GOT3 (cell line): ENCODE results near the gene FRMD4A.
"Not testable (repeated sequence)": the region's sequence is repeated elsewhere in the genome, so short reads cannot be mapped to it uniquely, and the experiment has no call there.

Source experiments
- DNase-seq: peaks from one replicate; lab custom pipeline; 2025; ENCODE audit warnings: mixed read lengths; lab: John Stamatoyannopoulos, UW

Gene FRMD4A

DNA sequence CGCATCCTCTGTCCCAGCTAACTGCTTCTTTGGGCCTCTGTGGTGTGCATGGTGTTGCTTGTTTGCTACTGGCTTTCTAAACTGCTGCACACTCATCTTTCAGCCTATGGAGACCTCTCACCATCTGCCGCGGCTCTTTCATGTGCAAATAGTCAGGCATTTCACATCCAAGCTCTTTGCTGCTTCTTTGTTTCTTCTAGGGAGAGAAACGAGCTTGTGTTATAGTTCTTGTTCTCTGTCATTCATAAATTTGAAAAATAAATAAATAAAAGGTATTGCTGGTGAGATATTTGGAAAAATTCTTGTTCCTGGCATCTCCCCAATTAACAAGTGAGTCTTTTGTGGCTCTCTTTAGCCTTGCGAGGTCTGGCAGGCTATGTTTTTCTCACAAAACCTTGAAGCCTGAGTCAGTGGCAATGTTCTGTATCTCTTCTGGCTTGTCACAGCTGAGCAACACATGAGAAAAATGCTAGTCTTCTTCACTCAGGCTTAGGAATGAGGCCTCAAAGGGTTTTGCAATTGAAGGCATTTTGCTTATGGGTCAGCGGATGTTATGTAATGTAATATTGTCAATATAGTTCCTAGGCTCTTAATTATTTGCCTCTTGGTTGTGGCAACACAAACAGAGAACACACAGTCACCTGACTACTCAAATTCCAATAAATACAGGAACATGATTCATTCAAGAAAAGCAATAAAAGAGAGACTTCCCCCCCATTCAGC, 274.0 kb downstream of the FRMD4A start:
- DNase-seq: no peak

DNA sequence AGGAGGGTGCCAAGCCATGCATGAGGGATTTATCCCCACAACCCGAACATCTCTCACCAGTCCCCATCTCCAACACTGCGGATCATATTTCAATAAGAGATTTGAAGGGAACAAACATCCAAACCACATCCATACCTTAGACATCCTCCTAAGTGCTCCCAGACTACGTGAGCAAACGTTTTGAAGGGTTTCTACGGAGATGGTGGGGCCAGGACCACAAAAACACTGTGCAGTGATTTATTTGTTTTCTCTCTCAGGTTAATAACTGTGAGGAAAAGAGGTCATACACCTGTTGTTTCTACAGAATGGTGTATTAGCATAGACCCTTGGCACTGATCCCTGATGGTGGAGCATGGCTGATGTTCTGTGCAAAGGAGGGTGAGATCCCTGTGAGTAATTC, 277.8 kb downstream of the FRMD4A start:
- DNase-seq: no peak

DNA sequence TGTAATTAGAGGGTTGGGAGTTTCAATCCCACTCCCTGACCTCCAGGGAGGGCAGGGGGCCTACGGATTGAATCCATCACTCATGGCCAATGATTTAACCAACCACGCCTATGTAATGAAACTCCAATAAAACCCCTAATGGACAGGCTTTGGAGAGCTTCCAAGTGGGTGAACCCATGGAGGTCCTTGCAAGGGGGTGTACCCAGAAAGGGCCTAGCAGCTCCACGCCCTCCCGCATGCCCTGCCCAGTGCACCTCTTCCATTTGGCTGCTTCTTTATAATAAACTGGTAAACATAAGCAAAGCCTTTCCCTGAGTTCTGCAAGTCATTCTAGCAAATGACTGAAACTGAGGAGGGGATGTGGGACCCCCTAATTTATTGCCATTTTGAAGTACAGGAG, 280.1 kb downstream of the FRMD4A start:
- no peak for DNase-seq

DNA sequence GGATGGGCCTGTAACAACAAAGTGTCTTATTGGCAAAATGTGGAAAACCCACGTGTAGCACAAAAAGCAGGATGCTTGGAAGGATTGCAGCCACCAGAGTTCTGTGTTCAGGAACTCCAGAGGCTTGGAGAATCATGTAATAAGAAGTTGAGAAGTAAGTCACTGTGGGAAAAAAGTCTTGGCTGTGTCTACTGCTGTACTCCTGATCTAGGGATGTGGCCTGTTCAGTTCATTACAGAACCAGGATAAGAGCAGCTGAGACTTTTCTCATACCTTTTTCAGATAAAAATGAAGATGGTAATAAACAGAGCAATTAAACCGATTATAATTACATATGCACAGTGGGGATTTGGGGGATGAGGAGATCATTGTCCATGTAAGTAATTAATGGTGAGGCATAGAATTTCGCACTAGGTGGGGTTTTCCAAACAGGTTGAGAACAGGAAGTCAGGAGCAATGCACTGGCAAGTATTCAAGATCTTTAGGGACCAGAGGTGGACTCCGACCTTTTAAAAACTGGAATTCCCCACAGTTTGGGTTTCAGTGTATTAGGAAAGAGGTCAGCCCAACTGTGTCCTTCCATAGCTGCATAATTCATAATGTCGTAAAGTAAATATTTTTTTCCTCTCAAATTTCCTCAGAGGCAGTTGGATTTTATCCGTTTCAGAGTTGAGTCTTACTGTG, 281.7 kb downstream of the FRMD4A start:
- DNase-seq: no peak

DNA sequence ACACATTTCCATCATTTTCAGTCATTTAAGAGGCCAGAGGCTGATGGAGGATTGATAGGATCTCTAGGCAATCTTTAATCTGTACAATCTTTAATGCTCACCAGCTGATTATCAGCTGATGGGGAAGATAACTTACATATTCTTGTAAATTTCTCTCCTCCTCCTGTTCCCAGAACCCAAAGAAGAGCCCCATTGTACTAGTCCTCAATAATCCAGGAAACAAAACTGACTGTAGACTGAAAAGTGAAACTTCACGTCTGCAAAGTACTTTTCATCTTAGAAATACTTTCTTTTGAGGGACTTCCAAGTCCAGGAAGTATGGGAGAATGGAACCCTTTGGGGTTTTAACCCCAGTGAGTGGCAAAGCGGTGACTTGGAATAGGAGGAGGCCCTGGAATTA, 283.3 kb downstream of the FRMD4A start:
- no peak for DNase-seq

DNA sequence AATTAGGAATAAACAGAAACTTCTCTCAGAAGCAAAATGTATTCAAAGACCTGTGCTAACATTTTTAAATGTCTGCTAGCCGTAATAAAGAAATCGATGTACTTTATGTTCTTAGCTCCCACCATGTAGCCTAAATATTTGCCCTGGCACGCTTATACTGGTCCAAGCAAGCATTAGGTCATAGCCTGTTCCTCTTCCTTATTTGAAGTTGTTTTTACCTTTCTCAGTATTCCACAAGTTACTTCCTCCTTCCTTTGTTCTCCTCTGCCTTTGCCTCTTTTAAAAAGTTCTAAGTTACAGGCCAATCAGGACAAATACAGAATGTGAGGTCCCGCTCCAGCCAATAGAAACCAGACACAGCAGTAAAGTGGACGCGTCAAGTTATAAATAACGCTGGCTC, 288.7 kb downstream of the FRMD4A start:
- DNase-seq: not testable (repeated sequence)

DNA sequence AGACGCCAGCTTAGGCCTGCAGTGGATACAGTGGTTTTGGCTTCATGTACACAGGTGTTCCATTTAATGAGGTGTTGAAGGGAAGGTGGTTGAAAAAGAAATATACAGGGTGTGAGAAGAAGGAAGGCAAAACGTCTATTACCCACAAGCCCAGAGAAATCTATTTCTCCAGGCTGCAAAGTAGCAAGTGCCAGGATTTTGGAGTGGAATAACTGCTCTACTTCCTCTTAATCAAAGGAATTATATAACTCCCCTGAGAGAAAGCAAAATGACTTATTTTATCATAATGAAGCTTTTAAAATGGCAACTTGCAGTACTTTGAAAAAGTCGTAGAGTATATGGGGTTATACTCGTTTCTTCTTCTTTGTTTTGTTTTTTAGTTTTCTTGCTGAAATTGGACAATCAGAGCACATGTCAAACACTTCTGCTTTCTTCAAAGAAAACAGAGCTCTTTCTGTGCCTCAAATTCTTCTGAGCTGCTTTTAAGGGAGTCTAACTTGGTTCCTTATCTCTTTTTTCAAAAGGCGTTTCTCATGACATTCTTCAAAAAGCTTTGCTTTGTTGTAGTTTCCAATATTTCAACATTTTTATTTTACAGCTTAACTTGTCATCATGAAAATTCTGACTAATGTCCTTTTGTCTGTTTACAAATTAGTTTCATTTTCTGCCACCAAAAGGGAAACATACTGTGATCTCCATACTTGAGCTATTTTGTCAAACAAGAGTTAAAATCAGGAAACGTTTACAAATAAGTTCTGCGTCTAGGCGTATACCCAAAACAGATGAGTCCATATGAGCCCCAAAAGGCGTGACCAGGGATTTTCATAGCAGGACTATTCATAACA, 289.7 kb downstream of the FRMD4A start:
- DNase-seq: no peak

DNA sequence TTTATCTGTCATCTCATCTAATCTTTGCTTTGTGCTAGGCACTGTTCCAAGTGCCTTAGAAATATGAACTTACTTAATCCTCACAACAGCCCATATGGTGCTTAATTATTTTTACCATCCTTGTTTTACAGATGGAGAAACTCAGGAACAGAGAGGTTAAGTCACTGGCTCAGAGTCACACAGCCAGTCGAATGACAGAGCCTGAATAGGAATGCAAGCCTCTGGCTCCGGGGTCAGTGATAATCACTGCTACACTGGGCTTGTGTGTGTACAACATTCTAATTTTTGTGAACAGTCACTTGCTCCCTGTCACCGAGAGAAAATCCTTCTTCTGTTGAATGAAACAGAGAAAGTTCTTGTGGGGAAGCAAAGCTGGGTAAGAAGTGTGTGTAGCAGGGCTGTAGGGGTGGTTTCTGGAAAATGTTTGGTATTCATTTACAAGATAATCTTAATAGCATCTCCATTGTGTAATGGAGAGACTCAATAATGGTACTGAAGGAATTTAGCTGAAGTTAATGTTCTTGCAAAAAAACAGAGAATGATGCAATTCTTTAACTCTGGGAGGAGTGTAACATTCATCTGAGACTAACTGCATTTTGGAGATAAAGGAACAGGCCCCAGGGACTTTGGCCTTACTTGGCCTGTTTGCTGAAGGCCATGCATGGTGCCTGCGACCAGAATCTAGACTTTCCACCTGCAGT, 290.6 kb downstream of the FRMD4A start:
- no peak for DNase-seq

DNA sequence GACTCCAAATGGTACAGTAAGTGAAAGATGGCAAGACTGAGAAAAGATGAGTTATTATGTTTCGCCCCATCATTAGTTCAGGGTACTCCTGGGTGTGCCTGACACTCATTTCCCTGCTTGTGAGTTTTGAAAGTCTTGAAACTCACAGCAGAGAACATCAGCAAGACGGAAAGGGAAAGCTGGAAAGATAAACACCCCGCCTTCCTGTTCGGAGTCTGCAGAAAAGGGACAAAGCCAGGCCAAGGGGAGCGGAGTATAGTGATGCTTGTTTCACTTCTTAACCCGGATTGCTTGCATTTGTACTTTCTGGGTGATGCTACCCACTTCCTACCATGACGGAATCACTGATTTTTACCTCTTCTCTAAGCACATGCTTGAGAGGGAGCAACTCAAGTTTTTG, 294.5 kb downstream of the FRMD4A start:
- no peak for DNase-seq

DNA sequence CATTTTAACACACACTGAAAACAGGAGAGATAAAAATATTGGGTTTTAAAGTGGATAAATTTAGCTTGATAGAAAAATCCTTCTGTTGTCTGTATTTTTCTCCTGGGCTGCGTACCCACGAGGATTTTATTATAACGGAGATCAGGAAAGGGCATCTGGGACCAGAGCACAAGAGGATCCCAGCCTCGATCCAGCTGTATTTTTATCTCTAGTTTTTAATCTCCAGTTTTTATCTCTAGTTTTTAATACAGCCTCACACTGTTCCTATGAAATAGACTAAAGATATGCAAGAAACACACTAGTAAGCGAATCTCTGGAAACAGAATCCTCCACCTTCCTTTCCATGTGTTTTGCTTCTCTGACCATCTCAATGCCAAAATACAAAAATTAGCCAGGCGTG, 295.2 kb downstream of the FRMD4A start:
- no peak for DNase-seq

DNA sequence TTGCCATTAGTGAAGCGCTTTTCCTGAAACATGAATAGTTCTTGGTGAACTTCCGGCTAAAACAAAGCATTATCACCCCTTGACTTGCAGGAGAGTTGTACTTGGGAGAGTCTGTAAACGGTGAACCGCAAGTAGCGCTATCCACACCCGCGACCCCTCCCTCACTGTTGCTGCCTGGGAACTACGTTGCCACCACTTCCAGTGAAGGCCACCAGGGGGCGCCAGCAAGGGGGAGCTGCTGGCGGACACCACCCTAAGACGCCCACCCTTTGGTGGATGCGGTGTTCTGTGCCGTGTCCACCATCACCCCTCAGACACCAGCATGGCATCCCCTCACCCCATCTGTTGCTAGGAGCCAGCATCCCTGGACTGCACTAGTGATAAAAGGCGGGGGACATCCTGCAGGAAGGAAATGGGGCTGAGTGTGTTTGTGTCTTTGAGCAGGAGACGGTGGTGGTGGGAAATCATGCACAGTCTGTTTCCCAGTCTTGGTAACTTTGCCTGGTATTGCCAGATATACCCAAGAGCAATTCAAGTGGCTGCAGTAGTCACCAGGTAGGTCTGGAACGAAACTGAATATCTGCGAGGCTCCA, 298.2 kb downstream of the FRMD4A start:
- no peak for DNase-seq

DNA sequence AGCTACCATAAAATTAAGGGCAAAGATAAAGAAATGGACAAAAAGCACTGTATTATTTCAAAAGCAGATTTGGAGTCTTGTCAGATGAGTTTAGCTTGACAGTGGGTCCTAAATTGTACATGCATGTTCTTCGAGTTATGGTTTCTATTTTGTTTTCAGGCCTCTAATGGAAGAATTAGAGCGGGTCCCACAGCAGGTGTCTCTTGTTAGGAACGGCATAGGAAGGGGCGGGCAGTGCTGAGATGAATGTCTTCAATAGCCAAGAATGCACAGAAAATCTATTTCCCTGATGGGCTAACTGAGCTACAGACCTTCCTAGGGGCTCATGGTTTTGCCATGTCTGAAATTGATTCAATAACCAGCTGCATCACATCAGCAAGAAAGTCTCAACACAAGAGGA, 304.4 kb downstream of the FRMD4A start:
- no peak for DNase-seq

DNA sequence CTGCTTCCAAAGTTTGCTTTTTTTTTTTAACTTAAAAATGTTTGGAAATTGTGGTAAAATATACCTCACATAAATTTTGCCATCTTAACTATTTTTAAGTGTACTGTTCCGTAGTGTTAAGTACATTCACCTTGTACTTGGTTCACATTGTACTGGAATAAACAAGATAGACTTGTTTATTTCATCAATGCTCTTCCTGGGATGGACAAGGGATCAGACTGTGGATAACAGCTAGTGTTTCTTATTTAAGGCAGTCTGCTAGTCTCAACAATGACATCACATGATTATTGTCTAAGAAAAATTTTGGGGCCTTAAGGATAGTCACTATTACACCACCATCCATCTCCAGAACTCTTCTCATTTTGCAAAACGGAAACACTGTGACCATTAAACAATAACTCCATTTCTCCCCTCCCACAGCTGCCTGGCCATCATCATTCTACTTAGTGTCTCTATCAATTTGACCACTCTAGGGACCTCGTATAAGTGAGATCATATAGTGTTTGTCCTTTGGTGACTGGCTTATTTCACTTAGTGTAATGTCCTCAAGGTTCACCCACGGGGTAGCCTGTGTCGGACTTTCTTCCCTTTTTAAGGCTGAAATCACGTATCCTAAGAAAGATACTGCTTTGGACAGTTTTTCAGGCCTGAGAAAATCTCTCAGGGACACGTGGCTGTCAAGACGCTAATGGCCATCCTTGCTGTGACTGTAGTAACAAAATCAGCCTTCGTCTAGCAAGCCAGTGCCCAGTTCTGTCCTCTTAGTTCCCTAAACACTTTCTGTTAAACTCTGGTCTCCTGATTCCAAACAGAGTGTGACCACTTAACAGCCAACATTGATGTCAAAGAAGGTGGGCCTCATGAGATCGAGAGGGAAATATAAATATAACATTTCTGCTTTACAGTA, 305.2 kb downstream of the FRMD4A start:
- DNase-seq: no peak

DNA sequence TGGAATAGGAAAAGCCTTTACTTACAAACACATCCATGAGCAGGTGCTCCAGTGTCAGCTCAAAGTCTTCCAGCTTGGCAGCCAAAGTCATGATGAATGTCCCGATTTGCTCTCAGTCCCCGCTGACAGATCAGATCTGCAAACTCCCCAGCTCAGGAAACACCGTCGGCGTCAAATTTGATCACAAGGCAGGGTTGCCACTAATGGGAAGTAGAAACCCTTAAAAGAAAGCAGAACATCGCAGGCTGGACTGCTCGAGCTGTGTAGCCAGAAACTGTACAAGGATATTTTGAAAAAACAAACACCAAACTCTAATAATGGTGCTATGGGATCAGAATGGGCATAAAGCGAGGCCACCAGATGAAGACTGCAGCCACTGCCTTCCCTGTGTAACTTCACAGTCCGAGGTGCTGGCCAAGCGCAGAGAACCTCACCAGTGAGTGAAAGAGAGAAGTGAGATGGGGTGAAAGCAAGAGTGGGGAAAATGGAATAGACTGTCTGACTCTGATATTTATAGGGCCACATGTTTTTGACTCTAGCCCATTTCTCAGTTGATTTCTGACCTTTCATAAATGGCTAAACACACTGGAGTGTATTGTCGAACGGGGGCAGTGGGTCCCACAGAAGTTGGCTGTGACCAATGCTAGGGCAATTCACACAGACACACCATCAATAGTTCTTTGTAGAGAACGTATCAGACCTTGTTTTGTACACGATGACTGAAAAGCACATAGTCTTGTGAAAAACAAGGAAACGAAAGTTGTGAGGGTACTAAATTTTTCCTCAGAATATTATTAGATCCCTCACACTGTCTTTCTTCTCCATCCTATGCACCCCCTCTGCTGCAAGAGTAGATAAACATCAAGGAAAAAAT, 306.2 kb downstream of the FRMD4A start:
- no peak for DNase-seq

DNA sequence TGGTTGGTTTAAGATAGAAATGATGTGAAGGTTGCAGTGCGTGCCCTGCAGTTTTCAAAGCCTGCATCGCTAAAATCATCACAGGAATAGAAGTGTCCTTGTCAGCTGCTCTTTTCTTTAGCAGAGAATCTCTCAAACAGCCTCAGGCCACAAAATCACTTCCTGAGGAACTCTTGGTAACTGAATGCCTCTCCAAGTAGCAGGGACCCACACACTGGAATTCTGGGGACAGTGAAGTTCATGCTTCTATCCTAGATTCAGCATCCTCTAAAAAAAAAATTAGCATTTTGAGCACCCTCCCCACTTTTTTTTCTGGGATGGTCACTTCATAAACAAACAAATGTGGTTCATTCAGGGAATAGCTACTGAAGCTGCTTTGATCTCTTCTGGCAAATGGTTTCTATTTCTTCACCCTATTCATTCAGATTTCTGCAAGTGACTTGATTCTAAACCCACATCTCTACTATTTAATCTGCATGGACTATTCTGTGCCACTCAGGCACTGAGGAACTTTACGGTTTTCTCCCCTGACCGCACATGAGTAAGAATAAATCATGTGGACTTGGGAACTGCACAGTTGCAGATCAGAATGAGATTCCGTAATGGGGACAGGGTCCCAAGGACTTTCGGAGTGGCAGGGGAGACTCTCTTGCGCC, 306.9 kb downstream of the FRMD4A start:
- DNase-seq: no peak

DNA sequence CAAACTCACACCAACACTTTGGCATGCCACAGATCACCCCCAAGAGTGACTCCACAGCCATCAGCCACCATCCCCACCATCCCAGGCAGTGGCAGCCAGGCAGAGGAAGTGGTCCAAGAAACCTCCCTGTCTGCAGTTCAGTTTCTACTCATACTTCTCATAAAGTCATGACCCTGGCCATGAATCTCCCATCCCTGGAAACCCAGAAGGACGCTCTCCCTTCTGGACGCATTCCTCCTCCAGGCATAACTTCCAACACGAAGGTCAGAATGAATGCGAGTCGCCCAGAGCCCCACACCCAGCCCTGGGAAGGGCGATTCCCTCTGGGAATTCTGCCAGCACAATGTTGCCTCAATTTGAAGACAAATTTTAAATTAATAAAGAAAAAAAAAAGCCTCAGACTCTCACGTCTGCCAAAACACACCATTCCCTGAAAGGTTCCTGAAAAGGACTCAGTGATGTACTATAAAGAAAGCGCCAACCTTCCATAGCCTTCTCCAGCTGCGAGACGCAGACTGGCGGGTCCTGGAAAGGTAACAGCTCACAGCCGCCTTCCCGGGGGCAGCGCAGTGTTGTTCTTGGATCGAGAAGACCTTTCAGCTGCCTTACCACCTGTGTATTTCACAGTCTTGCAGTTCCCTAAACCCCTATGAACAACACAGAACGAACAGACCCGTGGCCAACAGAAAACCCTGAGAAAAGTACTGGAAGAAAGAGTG, 307.6 kb downstream of the FRMD4A start:
- no peak for DNase-seq

DNA sequence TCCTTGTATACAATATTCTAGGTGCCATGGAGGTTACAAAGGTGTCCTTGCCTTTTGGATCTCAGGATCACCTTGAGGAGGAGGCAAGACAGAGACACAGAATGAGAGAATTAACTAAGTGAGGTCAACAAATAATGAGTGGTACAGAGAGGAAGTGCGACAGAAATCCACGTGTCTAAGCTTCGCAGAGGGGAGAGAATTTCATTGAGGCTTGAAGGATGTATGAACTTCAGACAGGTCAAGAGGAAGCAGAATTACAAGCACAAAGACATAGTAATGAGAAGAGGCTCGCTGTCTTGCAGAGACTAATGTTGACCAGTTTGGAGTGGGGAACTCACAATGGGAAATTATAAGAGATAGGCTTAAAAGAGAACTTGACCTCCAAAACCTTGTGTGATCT, 308.7 kb downstream of the FRMD4A start:
- no peak for DNase-seq

DNA sequence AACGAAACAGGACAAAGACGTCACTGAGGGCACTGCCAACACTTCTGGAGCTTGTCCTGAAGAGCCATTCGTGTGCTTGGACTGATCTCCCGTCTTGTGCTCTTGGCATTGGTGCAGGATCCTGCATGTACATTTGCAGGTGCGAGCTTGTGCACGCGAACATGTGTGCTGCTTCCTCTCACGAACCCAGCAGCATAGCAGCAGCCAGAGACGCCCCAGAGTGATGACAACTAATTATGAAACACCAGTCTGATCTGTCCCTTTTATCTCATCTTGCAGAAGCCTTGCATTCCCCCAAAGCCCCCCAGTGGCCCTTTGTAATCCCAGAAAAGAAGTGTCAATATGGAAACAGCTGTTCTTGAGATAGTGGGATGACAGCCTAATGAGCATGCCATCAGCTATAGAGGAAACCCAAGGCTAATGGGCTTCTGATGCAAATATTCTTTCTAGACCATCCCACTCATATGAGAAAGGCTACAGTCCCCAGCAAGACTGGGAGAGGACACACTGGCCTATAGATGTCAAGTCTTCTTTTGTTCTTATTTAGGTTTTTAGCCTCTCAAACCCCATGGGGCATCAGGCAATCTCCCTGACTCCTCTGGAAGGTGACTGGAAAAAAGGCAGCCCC, 310.6 kb downstream of the FRMD4A start:
- DNase-seq: no peak
